ENCODE measurements around the gene CC2D1A.

The CC2D1A gene

GRCh38 chr19:13942023-13942684, 36.2 kb downstream of the CC2D1A start:
- DNase-seq = no peak

GRCh38 chr19:13946414-13946813, 40.4 kb downstream of the CC2D1A start:
- no peak for DNase-seq

GRCh38 chr19:13951043-13951442, 45.0 kb downstream of the CC2D1A start:
- DNase-seq = no peak

- no peak for DNase-seq
Measured at GRCh38 chr19:13951799-13952153, 45.8 kb downstream of the CC2D1A start.

DNA sequence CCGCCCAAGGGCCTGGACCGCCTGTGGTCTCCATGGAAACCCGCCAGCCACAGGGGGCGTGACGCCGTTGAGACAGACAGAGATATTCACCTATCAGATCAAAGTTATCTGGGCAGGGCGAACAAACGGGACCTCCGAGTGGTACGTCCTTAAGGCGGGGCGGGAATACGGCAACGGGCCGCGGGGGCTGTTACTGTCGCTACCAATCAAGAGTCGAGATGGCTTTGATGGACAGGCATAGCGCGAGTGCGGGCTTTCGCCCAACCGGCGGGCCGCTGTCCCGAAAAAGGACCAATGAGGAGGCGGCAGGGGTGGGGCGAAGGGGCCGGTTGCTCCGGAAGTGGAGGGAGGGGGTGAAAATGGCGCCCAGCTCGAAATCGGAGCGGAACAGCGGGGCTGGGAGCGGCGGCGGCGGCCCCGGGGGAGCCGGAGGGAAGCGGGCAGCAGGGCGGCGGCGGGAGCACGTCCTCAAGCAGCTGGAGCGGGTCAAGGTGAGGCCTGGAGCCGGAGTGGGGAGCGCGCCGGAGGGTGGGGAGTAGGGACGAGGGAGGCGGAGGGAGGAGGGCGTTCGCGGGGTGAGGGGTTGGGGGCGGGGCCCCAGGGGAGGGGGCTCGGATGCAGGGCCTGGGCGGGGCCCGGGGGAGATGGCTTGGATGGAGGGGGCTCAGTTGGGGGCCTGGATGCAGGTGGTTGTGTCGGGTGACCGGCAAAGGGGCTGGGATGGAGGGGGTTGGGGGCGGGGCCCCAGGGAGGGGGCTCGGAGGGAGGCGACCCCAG, 46.3 kb downstream of the CC2D1A start, which contains the start of gene DCAF15:
Gene DCAF15, plus strand, starts transcription at position 356 of the 777 bp plus-strand sequence. Its CDS starts 4 bp downstream, at position 360.
- DNase-seq = peak; percentile 99

DNA sequence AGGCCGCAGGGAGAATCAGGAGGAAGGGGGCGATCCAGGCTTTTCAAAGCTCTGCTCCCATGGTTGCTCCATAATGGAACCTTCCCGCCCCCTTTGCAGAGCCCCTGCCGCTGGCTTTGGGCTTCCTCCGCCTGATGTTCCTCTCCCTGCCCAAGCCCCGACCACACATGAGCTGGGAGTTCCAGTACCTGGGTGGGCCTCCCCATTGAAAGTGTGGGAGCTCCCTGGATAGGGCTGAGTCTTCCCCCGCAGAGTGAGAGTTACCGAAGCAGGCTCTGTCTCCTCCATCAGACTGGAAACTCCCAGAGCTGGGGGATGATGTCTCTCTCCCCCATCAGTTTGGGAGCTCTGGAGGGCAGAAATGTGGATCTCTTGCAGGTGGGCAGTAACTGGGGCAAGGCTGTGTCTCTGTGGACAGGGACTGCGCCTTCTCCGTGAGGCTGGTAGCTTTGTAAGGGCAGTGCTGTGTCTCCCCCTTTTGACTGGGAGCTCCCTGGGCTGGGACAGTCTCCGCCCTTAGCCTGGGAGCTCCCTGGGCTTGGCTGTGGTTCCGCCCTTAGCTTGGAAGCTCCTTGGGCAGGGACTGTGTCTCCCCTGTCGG, 47.0 kb downstream of the CC2D1A start:
- no peak for DNase-seq

DNA sequence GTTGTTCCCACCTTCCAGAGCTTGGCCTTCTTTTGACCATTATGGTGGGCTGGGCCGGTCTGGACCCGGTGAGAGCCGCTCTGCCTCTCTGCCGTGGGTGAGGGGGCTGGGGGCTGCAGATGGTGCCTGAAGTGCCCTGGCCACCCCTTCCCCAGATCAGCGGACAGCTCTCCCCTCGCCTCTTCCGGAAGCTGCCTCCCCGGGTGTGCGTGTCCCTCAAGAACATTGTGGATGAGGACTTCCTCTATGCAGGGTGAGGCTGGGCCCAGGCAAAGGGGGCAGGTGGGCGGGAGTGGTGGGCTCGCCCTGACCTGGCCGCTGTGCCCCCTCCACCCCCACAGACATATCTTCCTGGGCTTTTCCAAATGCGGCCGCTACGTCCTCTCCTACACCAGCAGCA, 48.2 kb downstream of the CC2D1A start:
- DNase-seq = no peak

DNA sequence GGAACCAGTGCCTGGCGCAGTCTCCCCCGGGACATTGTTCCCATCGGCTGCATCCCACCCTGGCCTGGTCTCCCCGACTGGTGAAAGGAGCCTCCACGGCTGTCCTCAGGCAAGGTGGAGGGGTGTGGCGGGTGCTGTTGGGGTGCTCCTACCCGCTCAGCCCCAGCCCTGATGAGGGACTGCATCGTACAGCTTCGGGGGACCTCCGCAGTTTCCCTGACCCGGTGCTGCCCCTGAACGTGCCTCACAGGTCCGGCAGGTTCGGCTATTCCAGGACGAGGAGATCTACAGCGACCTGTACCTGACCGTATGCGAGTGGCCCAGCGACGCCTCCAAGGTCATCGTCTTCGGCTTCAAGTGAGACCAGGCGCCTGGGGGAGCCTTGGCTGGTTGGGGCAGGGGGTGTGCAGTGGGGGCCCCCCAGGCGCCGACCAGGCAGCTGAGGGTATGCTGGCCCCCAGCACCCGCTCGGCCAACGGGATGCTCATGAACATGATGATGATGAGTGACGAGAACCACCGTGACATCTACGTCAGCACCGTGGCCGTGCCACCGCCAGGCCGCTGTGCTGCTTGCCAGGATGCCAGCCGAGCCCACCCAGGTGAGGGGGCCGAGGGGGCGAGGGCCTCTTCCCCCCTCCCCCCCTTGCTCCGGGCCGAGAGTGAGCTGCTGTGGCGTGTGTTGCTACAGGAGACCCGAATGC, 49.8 kb downstream of the CC2D1A start:
- DNase-seq = no peak

- DNase-seq = no peak
Measured at GRCh38 chr19:13956365-13956744, 50.4 kb downstream of the CC2D1A start.

- DNase-seq = no peak
Measured at GRCh38 chr19:13957051-13957450, 51.0 kb downstream of the CC2D1A start.

GRCh38 chr19:13958043-13958442, 52.0 kb downstream of the CC2D1A start:
- DNase-seq = no peak

- no peak for DNase-seq
Measured at GRCh38 chr19:13959141-13959961, 53.4 kb downstream of the CC2D1A start.

- peak; percentile 36 for DNase-seq
Measured at GRCh38 chr19:13959962-13960862, 54.2 kb downstream of the CC2D1A start.

- DNase-seq = no peak
Measured at GRCh38 chr19:13960863-13961784, 55.1 kb downstream of the CC2D1A start.

GRCh38 chr19:13961826-13962698, 56.1 kb downstream of the CC2D1A start:
- DNase-seq = no peak

DNA sequence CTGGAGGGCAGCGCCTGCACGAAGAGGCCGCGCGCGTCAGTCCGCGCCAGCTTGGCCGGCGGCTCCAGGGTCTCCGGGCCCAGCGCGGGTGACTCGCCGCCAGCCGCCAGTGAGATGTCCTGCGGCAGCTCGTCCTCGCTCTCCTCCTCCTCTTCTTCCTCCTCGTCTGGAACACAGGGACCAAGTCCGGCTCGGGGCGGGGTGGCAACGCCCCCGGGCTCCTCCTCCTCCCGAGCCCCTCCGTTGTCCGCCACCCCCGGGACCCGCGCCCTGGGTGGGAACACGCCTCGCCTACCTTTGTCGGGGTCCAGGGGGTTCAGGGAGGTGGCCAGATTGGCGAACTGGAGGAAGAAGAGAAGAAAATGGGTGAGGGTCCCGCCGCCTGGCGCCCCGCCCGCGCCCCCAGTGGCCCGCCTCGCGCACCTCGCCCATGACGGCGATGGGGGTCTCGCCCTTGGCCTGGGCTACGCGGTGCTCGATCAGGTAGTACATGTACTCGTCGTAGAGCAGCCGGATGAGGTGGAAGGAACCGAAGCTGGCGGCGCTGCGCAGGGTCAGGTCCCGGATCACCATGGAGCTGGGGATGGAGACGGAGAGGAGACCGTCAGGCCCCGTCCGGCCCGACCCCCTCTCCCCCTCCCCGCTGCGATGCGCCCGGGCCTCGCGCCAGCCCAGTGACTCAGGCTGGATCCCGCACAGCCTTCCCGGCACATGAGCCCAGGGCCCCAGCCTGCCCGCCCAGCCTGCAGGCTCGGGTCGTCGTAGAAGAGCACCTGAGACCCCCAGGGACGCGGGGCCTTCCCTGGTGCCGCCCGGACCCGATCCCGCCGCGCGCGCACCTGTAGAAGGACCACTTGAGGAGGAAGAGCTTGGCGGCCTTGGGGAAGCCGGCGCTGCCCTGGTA, 57.0 kb downstream of the CC2D1A start:
- DNase-seq = no peak

- DNase-seq = no peak
Measured at GRCh38 chr19:13963603-13964105, 57.7 kb downstream of the CC2D1A start.

- DNase-seq = no peak
Measured at GRCh38 chr19:13964776-13965175, 58.8 kb downstream of the CC2D1A start.
